Measurements from ENCODE around the gene ETS2. TPM values are rescaled to one million over a fixed set of nuclear protein-coding genes. Genes with fewer than 3 reads are reported as not detected.

Gene ETS2
- total and polyA plus RNA-seq, 2 of the 4 experiments (the other 2 are of a cell fraction), result 21.3 to 21.7 TPM

DNA sequence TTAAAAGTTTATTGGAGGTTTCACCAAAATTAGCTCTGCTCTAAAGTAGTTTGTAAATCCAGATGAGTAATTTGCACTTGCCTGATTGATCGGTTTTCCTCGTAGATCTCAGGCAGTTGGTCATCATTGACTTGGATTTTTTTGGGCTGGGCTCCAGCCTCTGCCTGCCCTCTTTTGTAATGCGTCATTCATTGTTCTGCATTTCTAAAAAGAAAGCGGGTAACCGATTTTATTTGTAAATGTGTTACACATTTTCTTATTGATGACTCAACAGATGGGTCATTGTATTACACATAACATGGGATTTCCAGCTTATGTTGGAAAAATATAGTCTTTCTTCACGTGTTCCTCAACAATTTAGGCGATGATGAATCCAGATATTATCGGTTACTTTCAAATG lies 5.5 kb downstream of the ETS2 start:
- H3K27ac ChIP-seq (ENCODE audit: insufficient read depth, low read length), result no peak overlapping the region

More for the DNA sequence above, 5.5 kb downstream of the ETS2 start:
- Histone ChIP-seq H2BK5ac (ENCODE audit: low read depth, low read length, poor library complexity, severe bottlenecking) (peak overlapping the region; percentile 52), H3K36me3 (ENCODE audit: control insufficient read depth, insufficient read depth, low read length) (peaks cover 54% of the 10 kb centered on the region), H2AFZ (replicated peaks; ENCODE audit: low read length, poor library complexity) (no peak overlapping the region), H3K27me3 (ENCODE audit: control insufficient read depth, insufficient read depth, low read length) (no peaks in the 10 kb centered on the region), H3K9me1 (ENCODE audit: insufficient read depth, low read length) (peaks cover 21% of the 10 kb centered on the region), H3K23ac (ENCODE audit: low read depth, low read length) (no peak overlapping the region), H3K4me2 (ENCODE audit: low read depth, low read length) (peak overlapping the region; percentile 53; the same call in 1 of the 2 replicates), H3K4ac (ENCODE audit: low read depth, low read length) (no peak overlapping the region), H3K4me3 (ENCODE audit: insufficient read depth, low read depth, low read length) (no peak overlapping the region), H2AK9ac (replicated peaks; ENCODE audit: low read depth, low read length, poor library complexity) (no peak overlapping the region), H2BK120ac (ENCODE audit: low read depth, low read length) (no peak overlapping the region), H3K56ac (ENCODE audit: extremely low read depth, insufficient read depth, low read length) (no peak overlapping the region), H3K9me3 (ENCODE audit: control insufficient read depth, insufficient read depth, low read length) (no peaks in the 10 kb centered on the region), H3K79me1 (ENCODE audit: low read depth in 1 of 2, low read length in 2 of 2) (peaks cover 12 to 73% of the 10 kb centered on the region in 2 experiments), H4K5ac (ENCODE audit: low read depth, low read length) (0 out of 2 replicates have a peak overlapping the region, but pooled peaks have one; percentile 26), H3K14ac (replicated peaks; ENCODE audit: low read depth, low read length) (no peak overlapping the region), H3K9ac (ENCODE audit: low read depth, low read length) (no peak overlapping the region), H4K8ac (ENCODE audit: low read depth in 2 of 2, low read length in 2 of 2) (no peak overlapping the region), H3K18ac (ENCODE audit: low read depth, low read length) (no peak overlapping the region), H4K91ac (ENCODE audit: insufficient read depth, low read depth, low read length) (no peak overlapping the region), H2BK20ac (ENCODE audit: low read depth, low read length) (no peak overlapping the region), H2AK5ac (ENCODE audit: low read depth, low read length) (no peak overlapping the region), H3K4me1 (ENCODE audit: control insufficient read depth, insufficient read depth, low read length) (peaks cover 23% of the 10 kb centered on the region), H4K20me1 (ENCODE audit: insufficient read depth, low read length) (peaks cover 78% of the 10 kb centered on the region), H2BK15ac (ENCODE audit: low read depth, low read length) (no peak overlapping the region)
- ATAC-seq (ENCODE audit: low read depth) (no peak; the same call in 1 of the 2 replicates), DNase-seq (peak; percentile 95)
- in situ Hi-C loops (cut with MboI; ENCODE audit: low sequenced_read_pairs) (no loop called here), dilution Hi-C loops (cut with HindIII; ENCODE audit: low sequenced_read_pairs, unreplicated experiment) (no loop called here), intact Hi-C loops (cut with micrococcal nuclease) (no loop called here)
- no TSS peak for BruUV-seq (replicated peaks)
- CTCF ChIA-PET, result interaction anchor here (0.5 to 0.6 kb wide), 3 partner anchors 206 to 700 kb away, joined by 3 to 4 read pairs (median 3); no protein-coding TSS in a partner anchor
- POLR2A ChIA-PET (ENCODE audit: unreplicated experiment), result no interaction called here
- no peak for TF ChIP-seq MXI1 (IDR thresholded peaks at IDR 0.05; ENCODE audit: borderline replicate concordance, low read depth, low read length)
- peak; percentile 80 for TF ChIP-seq CEBPB (IDR thresholded peaks at IDR 0.05; ENCODE audit: low read depth, low read length)
- no peak for TF ChIP-seq CHD1 (IDR thresholded peaks at IDR 0.05; ENCODE audit: low read depth, low read length)
- TF ChIP-seq FOS (IDR thresholded peaks at IDR 0.05; ENCODE audit: low read depth, low read length), result peak; percentile 88
- peak; percentile 66 for TF ChIP-seq MAFK (IDR thresholded peaks at IDR 0.05; ENCODE audit: low read depth, low read length)
- TF ChIP-seq BHLHE40 (IDR thresholded peaks at IDR 0.05; ENCODE audit: low read depth, low read length), result peak; percentile 74; the same call in 1 of the 2 replicates
- TF ChIP-seq, protein P1, sequence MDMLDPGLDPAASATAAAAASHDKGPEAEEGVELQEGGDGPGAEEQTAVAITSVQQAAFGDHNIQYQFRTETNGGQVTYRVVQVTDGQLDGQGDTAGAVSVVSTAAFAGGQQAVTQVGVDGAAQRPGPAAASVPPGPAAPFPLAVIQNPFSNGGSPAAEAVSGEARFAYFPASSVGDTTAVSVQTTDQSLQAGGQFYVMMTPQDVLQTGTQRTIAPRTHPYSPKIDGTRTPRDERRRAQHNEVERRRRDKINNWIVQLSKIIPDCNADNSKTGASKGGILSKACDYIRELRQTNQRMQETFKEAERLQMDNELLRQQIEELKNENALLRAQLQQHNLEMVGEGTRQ (IDR thresholded peaks at IDR 0.05; ENCODE audit: low read depth, low read length), result peak; percentile 74
- WGBS, 2 experiments (ENCODE audit: extremely low coverage in 2 of 2, insufficient read length in 1 of 2), result 0% methylated on average over 1 of the region's 8 CpGs; no CpG with 5 or more reads in 1 of the 2 experiments

All from IMR-90 (cell line).